Subcutaneous abdominal adipose tissue (tissue), 5 donors: ENCODE results near the gene GPX1.
"Not testable (repeated sequence)": the region's sequence is repeated elsewhere in the genome, so short reads cannot be mapped to it uniquely, and the experiment has no call there.

Experiments
- H3K27ac ChIP-seq: one replicate; pipeline ENCODE4 v1.7.0; 2013; ENCODE audit warnings: low read depth, mild to moderate bottlenecking, inconsistent platforms, low read length, moderate library complexity
- H3K27me3 ChIP-seq, 5 donors: one replicate each; pipeline ENCODE4 v1.7.0; 2013; ENCODE audit warnings: low read length in 5 of 5, inconsistent platforms in 1 of 5; ENCODE audit not compliant: control insufficient read depth in 5 of 5, insufficient read depth in 4 of 5
- H3K36me3 ChIP-seq, 5 donors: one replicate each; pipeline ENCODE4 v1.7.0; 2013; ENCODE audit warnings: low read length in 5 of 5; ENCODE audit not compliant: control insufficient read depth in 5 of 5, insufficient read depth in 5 of 5
- H3K4me1 ChIP-seq, 5 donors: one replicate each; pipeline ENCODE4 v1.7.0; 2013; ENCODE audit warnings: low read length in 5 of 5, mild to moderate bottlenecking in 3 of 5, moderate library complexity in 1 of 5; ENCODE audit not compliant: control insufficient read depth in 5 of 5, insufficient read depth in 5 of 5
- H3K4me3 ChIP-seq, 5 donors: one replicate each; pipeline ENCODE4 v1.7.0; 2013; ENCODE audit warnings: low read length in 5 of 5, low read depth in 1 of 5
- H3K9ac ChIP-seq, 5 donors: one replicate each; pipeline ENCODE4 v1.7.0; 2013; ENCODE audit warnings: low read length in 5 of 5, mild to moderate bottlenecking in 4 of 5, moderate library complexity in 3 of 5
- H3K9me3 ChIP-seq, 5 donors: one replicate each; pipeline ENCODE4 v1.7.0; 2013; ENCODE audit warnings: low read length in 5 of 5; ENCODE audit not compliant: control insufficient read depth in 5 of 5
- donor health status: healthy.
- donor health status: healthy.
- donor health status: healthy.
- donor health status: healthy.
- donor health status: healthy.

GPX1 gene

DNA sequence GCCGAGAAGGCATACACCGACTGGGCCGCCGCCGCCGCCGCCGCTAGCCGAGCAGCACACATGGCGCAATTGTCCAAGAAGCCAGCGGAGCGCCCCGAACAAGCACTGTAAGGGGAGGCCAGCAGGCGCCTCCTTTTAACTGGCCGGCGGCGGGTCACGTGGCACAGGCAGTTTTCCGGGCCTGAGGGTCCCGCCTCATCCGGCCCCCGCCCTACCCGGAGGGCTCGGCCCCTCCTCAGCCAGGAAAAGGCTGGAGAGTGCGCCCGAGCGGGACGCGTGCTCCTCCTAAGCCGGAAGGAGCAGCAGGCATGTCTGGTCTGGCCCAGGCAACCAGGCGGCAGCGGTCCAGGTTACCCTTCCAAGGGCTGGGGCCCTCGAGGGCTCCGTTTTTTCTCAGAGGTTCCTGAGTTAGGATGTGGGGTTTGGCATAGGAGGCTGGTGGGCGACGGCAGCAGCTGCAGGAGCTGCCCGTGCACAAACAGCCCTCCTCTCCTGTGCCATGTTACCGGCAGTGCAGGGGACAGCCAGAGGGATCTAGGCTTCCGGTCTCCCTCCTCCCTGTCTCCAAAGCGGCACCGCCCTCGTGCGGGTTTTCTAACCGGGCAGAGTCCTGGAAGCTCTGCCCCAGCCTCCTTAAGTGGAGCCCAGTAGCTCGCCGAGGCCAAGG, at the start of gene GPX1:
Gene GPX1, minus strand, starts transcription at position 137 of the 667 bp plus-strand sequence. Its CDS starts 75 bp downstream, at position 62.
- Histone ChIP-seq H3K36me3 (peaks cover 9 to 51% (median 43%) of the 10 kb centered on the region in 5 donors), H3K9ac (peak within 1 kb of the TSS; percentile 68 to 94 (median 83)), H3K27me3 (no peaks in the 10 kb centered on the region), H3K4me3 (peak within 1 kb of the TSS; percentile 70 to 92 (median 84)), H3K27ac (peak within 1 kb of the TSS; percentile 97), H3K9me3 (no peaks in the 10 kb centered on the region), H3K4me1 (peaks cover 12 to 36% (median 34%) of the 10 kb centered on the region in 5 donors)

DNA sequence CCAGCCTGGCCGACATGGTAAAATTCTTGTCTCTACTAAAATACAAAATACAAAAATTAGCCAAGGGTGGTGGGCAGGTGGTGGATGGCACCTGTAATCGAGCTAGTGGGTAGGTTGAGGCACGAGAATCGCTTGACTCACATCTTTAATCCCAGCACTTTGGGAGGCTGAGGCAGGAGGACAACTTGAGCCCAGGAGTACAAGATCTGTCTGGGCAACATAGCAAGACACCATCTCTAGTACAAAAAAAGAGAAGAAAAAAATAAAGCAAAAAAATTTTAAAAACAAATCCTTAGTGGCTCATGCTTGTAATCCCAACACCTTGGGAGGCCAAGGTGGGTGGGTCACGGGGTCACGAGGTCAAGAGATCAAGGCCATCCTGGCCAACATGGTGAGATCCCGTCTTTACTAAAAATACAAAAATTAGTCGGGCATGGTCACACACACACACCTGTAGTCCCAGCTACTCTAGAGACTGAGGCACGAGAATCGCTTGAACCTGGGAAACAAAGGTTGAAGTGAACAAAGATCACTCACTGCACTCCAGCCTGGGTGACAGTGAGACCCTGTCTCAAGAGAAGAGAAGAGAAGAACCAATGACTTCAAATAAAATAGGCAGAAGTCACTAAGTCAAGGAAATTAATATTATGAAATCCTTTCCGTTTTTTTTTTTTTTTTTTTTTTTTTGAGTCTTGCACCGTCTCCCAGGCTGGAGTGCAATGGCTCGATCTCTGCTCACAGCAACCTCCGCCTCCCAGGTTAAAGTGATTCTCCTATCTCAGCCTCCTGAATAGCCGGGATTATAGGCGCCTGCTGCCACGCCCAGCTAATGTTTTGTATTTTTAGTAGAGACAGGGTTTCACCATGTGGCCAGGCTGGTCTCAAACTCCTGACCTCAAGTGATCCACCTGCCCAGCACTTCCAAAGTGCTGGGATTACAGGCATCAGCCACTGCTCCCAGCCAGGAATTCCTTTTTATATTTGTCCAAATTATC, 48.7 kb upstream of the GPX1 start:
- H3K4me3 ChIP-seq = no peak overlapping the region
- H3K9me3 ChIP-seq = no peaks in the 10 kb centered on the region
- H3K36me3 ChIP-seq = peaks cover 0 to 4% (median 0%) of the 10 kb centered on the region in 5 donors
- no peaks in the 10 kb centered on the region for H3K27me3 ChIP-seq
- H3K27ac ChIP-seq = peak overlapping the region; percentile 67
- H3K4me1 ChIP-seq = peaks cover 3 to 64% (median 56%) of the 10 kb centered on the region in 5 donors
- peak overlapping the region in 2 of 5 donors; percentile 1 to 59 for H3K9ac ChIP-seq

DNA sequence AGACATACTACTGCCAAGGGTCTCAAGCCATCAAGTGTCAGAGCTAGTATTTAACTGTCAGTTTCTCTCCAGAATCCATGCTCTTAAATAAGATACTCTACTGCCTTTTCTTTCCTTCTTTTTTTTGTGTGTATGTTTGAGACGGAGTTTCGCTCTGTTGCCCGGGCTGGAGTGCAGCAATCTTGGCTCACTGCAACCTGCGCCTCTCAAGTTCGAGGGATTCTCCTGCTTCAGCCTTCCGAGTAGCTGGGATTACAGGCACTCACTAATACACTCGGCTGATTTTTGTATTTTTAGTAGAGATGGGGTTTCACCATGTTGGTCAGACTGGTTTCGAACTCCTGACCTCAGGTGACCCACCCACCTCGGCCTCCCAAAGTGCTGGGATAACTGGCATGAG, 47.4 kb upstream of the GPX1 start:
- H3K27me3 ChIP-seq, H3K36me3 ChIP-seq, H3K9ac ChIP-seq, H3K9me3 ChIP-seq: not testable (repeated sequence)
- H3K27ac ChIP-seq = peak overlapping the region; percentile 67
- H3K4me1 ChIP-seq = peaks cover 3 to 70% (median 59%) of the 10 kb centered on the region in 5 donors
- peak overlapping the region in 1 of 5 donors; percentile 11 for H3K4me3 ChIP-seq

DNA sequence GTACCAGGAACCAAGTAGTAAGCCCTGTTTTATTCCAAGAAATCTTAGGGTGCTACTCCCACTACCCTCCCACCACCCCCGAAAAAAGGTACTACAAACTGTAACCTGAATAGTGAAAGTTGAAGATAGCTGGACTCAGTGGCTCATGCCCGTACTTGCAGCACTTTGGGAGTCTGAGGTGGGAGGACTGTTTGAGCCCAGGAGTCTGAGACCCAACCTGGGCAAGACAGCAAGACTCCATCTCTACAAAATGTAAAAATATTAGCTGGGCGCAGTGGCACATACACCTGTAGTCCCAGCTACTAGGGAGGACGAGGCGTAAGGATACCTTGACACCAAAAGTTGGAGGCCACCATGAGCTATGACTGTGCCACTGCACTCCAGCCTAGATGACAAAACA, 45.7 kb upstream of the GPX1 start:
- Histone ChIP-seq H3K27ac (no peak overlapping the region), H3K4me3 (no peak overlapping the region), H3K36me3 (peaks cover 0 to 6% (median 2%) of the 10 kb centered on the region in 5 donors), H3K4me1 (peaks cover 0 to 64% (median 54%) of the 10 kb centered on the region in 5 donors), H3K27me3 (no peaks in the 10 kb centered on the region), H3K9me3 (no peaks in the 10 kb centered on the region), H3K9ac (no peak overlapping the region)

DNA sequence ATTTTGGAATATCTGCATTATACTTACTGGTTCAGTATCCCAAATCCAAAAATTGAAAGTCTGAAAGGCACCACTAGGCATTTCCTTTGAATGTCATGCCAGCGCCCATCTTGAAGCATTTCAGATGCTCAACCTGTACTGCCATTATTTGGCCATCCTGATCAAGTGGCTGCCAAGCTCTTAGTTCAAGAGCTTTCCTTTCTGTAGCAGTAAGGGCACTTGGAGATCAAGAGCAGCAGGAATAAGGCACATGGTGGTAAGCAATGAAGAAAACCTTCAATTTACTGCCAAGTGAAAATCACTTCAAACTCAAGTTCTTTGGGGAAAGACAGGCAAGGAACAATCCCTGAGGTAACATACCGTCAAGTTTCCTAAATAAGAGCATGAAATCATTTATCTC, 43.6 kb upstream of the GPX1 start:
- H3K27ac ChIP-seq = no peak overlapping the region
- no peaks in the 10 kb centered on the region for H3K9me3 ChIP-seq
- H3K9ac ChIP-seq = no peak overlapping the region
- H3K36me3 ChIP-seq = peaks cover 0 to 6% (median 2%) of the 10 kb centered on the region in 5 donors
- peaks cover 5 to 63% (median 53%) of the 10 kb centered on the region in 5 donors for H3K4me1 ChIP-seq
- H3K27me3 ChIP-seq = no peaks in the 10 kb centered on the region
- no peak overlapping the region for H3K4me3 ChIP-seq

DNA sequence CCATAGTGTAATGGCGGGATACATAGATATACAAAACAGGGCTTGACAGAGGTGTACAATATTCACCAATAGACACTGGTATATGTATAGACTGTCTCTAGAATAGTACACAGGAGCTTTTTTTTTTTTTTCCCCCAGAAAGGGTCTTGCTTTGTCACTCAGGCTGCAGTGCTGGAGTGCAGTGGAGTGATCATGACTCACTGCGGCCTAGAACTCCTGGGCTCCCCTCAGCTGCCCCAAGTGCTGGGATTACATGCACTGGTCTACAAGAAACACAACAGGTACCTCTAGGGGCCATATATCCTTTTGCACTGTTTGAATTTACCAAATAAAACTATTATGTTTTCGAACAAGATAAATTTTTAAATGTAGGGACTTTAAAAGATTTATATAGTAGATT, 41.3 kb upstream of the GPX1 start:
- Histone ChIP-seq H3K36me3 (peaks cover 5 to 21% (median 10%) of the 10 kb centered on the region in 5 donors), H3K4me1 (peaks cover 5 to 56% (median 44%) of the 10 kb centered on the region in 5 donors), H3K9ac (no peak overlapping the region), H3K27ac (peak overlapping the region; percentile 52), H3K27me3 (no peaks in the 10 kb centered on the region), H3K9me3 (no peaks in the 10 kb centered on the region), H3K4me3 (no peak overlapping the region)

DNA sequence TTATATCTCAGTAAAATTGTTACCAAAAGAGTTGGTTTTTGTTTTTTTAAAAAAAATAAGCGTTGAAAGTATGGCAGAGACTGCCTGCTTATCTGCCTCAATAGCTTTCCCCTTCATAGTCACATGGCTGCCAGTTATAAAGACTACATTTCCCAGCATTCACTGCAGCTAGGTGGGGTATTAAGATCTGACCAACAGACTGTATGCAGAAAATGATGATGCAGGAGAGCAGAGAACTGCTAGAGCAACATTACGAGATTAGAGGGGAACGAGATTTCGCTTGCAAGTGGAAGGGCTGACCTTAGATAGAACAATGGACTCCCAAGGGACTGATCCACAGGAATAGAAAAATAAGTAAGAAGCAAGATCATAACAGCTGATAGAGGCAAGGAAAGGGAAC, 39.3 kb upstream of the GPX1 start:
- Histone ChIP-seq H3K4me1 (peaks cover 5 to 51% (median 48%) of the 10 kb centered on the region in 5 donors), H3K9ac (peak overlapping the region in 1 of 5 donors; percentile 4), H3K27ac (peak overlapping the region; percentile 54), H3K9me3 (no peaks in the 10 kb centered on the region), H3K36me3 (peaks cover 5 to 24% (median 10%) of the 10 kb centered on the region in 5 donors), H3K4me3 (peak overlapping the region in 4 of 5 donors; percentile 13 to 50 (median 28)), H3K27me3 (no peaks in the 10 kb centered on the region)

DNA sequence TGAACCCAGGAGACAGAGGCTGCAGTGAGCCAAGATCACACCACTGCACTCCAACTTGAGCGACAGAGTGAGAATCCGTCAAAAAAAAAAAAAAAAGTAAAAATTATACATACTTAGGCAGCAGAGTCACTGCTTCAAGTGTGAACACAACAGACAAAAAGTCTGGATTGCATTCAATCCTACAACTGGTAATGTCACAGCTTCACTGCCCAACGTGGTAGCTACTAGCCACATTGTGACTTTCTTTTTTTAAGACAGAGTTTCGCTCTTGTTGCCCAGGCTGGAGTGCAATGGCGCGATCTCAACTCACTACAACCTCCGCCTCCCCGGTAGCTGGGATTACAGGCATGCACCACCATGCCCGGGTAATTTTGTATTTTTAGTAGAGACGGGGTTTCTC, 33.2 kb upstream of the GPX1 start:
- Histone ChIP-seq H3K4me1 (peaks cover 0 to 31% (median 13%) of the 10 kb centered on the region in 5 donors), H3K36me3 (peaks cover 5 to 25% (median 9%) of the 10 kb centered on the region in 5 donors)
- not testable (repeated sequence) for H3K4me3 ChIP-seq, H3K9me3 ChIP-seq, H3K27ac ChIP-seq, H3K9ac ChIP-seq, H3K27me3 ChIP-seq

DNA sequence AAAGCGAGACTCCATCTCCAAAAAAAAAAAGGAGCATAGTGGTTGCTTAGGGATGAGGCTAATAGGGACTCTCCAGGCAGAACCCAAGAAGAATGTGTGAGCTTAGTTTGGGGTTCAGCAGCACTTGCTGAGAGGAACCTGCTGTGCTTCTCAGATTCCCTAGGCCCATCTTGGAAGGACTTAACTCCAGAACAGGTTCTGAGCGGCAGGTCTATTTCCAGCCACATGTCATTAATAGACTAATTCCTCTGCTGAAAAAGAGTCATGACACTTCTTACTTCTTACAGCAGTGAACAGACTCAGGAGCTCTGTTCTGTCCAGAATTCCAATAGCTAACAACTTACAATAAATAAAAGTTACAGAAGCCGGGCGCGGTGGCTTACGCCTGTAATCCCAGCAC, 31.1 kb upstream of the GPX1 start:
- no peak overlapping the region for H3K27ac ChIP-seq
- no peaks in the 10 kb centered on the region for H3K27me3 ChIP-seq
- no peak overlapping the region for H3K9ac ChIP-seq
- peaks cover 0 to 32% (median 19%) of the 10 kb centered on the region in 5 donors for H3K4me1 ChIP-seq
- no peak overlapping the region for H3K4me3 ChIP-seq
- peaks cover 0 to 13% (median 0%) of the 10 kb centered on the region in 5 donors for H3K36me3 ChIP-seq
- no peaks in the 10 kb centered on the region for H3K9me3 ChIP-seq
